CD4-positive, CD25-positive, alpha-beta regulatory T cell (primary cell): ENCODE measurements around the gene MARCHF7. TPM values are rescaled to one million over a fixed set of nuclear protein-coding genes. Genes with fewer than 3 reads are reported as not detected.

Experiments
- polyA plus RNA-seq, 4 donors: library from polyadenylated mRNA; unstranded; fragments of 300-500 nt; fragmentation: Illumina TruSeq; gene quantifications; one replicate each; pipeline ENCODE4 v1.2.3, GENCODE V29; 2021
- total RNA-seq: library from RNA; stranded (reverse); gene quantifications from one replicate; pipeline ENCODE4 v1.2.3, GENCODE V29; 2022

Gene MARCHF7
- total and polyA plus RNA-seq, 5 donors from 2014 or later, result 88.2 to 253 (median 222) TPM

Other genes with a start within 250 kb of the MARCHF7 start
- 39.6 TPM for gene BAZ2B, start 96.0 kb upstream of the MARCHF7 start, total RNA-seq
- gene BAZ2B, start 96.0 kb upstream of the MARCHF7 start, polyA plus RNA-seq, result 10 to 100 TPM in 1 of 4 donors, 1 to 10 TPM in 3; 7.8 to 15.6 (median 9.4) TPM
- 2.4 TPM for gene CD302, start 85.7 kb downstream of the MARCHF7 start, total RNA-seq
- under 1 TPM; 0.11 to 0.61 (median 0.50) TPM for gene CD302, start 85.7 kb downstream of the MARCHF7 start, polyA plus RNA-seq
- 44.8 TPM for gene LY75, start 192.2 kb downstream of the MARCHF7 start, total RNA-seq
- gene LY75, start 192.2 kb downstream of the MARCHF7 start, polyA plus RNA-seq, result 10 to 100 TPM; 24.8 to 43.4 (median 41.0) TPM